Omental fat pad (tissue), 4 donors: ENCODE results near the gene FGF22. TPM values are rescaled to one million over a fixed set of nuclear protein-coding genes. Genes with fewer than 3 reads are reported as not detected.

ENCODE experiments used
- ATAC-seq: fragments of 150-250 bp; one replicate; pipeline ENCODE4 v1.9.1; 2016; ENCODE audit warnings: mild to moderate bottlenecking, moderate library complexity; ENCODE audit not compliant: low FRiP score
- DNase-seq: peaks from one replicate; pipeline ENCODE4 v3.0.0-alpha.2; 2019; ENCODE audit warnings: low spot score
- CTCF ChIP-seq, 3 donors: fragments of 450-650 bp; IDR thresholded peaks; one replicate each; pipeline ENCODE4 v1.5.1; 2016 to 2017; ENCODE audit warnings: antibody characterized with exemption in 3 of 3, mild to moderate bottlenecking in 3 of 3, moderate library complexity in 2 of 3
- total RNA-seq, 4 donors: library from RNA; depleted of rRNA; stranded (reverse); fragments of >200 nt; gene quantifications; one replicate each; pipeline ENCODE4 v1.1.0, GENCODE V29; 2016

Gene FGF22
- total RNA-seq, 4 donors from 2014 or later, result 0.38 TPM; not detected in 3

- no peak for ATAC-seq
- DNase-seq, result no peak
- no peak for TF ChIP-seq CTCF (IDR thresholded peaks at IDR 0.05)
These were observed 7.3 kb downstream of the FGF22 start for GRCh38 chr19:646779-647565.

- DNase-seq, result no peak
- no peak for ATAC-seq
- TF ChIP-seq CTCF (IDR thresholded peaks at IDR 0.05), result no peak
These were observed 8.0 kb downstream of the FGF22 start for GRCh38 chr19:647566-648284.

- ATAC-seq (no peak), DNase-seq (no peak)
- TF ChIP-seq CTCF (IDR thresholded peaks at IDR 0.05), result no peak
These were observed 8.6 kb downstream of the FGF22 start for GRCh38 chr19:648305-648704.

- no peak for ATAC-seq
- DNase-seq, result no peak
- TF ChIP-seq CTCF (IDR thresholded peaks at IDR 0.05), result no peak
These were observed 9.5 kb downstream of the FGF22 start for GRCh38 chr19:648904-649801.

- ATAC-seq (no peak), DNase-seq (no peak)
- no peak for TF ChIP-seq CTCF (IDR thresholded peaks at IDR 0.05)
These were observed 10.4 kb downstream of the FGF22 start for GRCh38 chr19:650121-650520.

GRCh38 chr19:651114-651818, 11.6 kb downstream of the FGF22 start:
- DNase-seq (no peak), ATAC-seq (no peak)
- TF ChIP-seq CTCF (IDR thresholded peaks at IDR 0.05), result no peak
